ENCODE data around the gene STX12. TPM values are rescaled to one million over a fixed set of nuclear protein-coding genes. Genes with fewer than 3 reads are reported as not detected.

STX12 gene
- total RNA-seq, 1 experiment from 2014 or later: 9.9 TPM

DNA sequence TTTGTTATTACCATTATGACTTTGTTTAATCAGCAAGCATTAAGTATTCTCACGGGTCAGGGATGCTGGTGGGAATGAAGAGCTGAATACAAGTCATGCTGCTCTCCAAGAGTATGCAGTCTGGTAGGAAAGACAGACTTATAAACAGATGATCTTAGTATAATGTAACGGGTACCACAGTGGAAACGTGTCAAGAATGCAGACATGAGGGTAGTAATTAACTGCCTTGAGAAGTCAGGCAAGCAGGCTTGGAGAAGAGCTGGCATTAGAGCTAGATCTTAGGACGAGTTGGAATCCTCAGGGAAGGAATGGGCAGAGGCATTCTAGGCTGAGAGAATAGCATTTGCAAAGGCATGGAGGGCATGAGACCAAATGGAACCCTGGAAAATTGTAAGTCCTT lies 27.6 kb upstream of the STX12 start:
- Histone ChIP-seq H3K56ac (ENCODE audit: insufficient read length, low read depth, low read length) (no peak overlapping the region), H3K27ac (ENCODE audit: insufficient read length, low read depth, low read length) (no peak overlapping the region), H3K23me2 (ENCODE audit: insufficient read length, low read depth, low read length, poor library complexity, severe bottlenecking) (no peaks in the 10 kb centered on the region), H4K91ac (ENCODE audit: insufficient read length, low read depth, low read length) (no peak overlapping the region), H2BK120ac (ENCODE audit: low read depth, low read length, poor library complexity, severe bottlenecking) (no peak overlapping the region), H2BK12ac (ENCODE audit: insufficient read length, low read depth, low read length) (no peak overlapping the region), H3K4ac (ENCODE audit: low read depth, low read length) (no peak overlapping the region), H3K27me3 (ENCODE audit: insufficient read depth, low read length) (no peaks in the 10 kb centered on the region), H4K8ac (replicated peaks; ENCODE audit: insufficient read length, low read depth, low read length) (no peak overlapping the region), H3K23ac (ENCODE audit: insufficient read length, low read depth, low read length) (no peak overlapping the region), H3K79me1 (ENCODE audit: insufficient read depth, low read depth, low read length, poor library complexity, severe bottlenecking) (no peaks in the 10 kb centered on the region), H3K18ac (ENCODE audit: insufficient read length, low read depth, low read length) (no peak overlapping the region), H2AFZ (ENCODE audit: low read length) (no peak overlapping the region), H2BK15ac (ENCODE audit: low read depth, low read length) (no peak overlapping the region), H2BK20ac (ENCODE audit: low read depth, low read length, poor library complexity, severe bottlenecking) (no peak overlapping the region), H3K9ac (ENCODE audit: extremely low read depth, insufficient read length, low read length) (no peak overlapping the region), H3K79me2 (ENCODE audit: insufficient read depth, low read length) (no peaks in the 10 kb centered on the region), H3K4me1 (ENCODE audit: insufficient read depth, low read length) (no peaks in the 10 kb centered on the region), H3T11ph (ENCODE audit: low read length) (no peak overlapping the region), H4K20me1 (ENCODE audit: control insufficient read depth, insufficient read depth, insufficient read length) (no peaks in the 10 kb centered on the region), H3K14ac (ENCODE audit: insufficient read depth, low read length) (no peak overlapping the region), H2BK5ac (ENCODE audit: insufficient read length, low read length) (no peak overlapping the region), H2AK5ac (ENCODE audit: insufficient read length, low read length) (no peak overlapping the region), H3K9me3 (ENCODE audit: control insufficient read depth, low read depth, low read length) (no peaks in the 10 kb centered on the region), H3K4me2 (ENCODE audit: insufficient read depth, insufficient read length, low read length) (no peak overlapping the region), H4K5ac (ENCODE audit: insufficient read length, low read depth, low read length) (no peak overlapping the region)
- Mint-ChIP-seq H3K4me3 (no peak overlapping the region), H3K9me3 (no peaks in the 10 kb centered on the region), H3K4me1 (no peaks in the 10 kb centered on the region), H3K36me3 (ENCODE audit: insufficient read depth in 1 of 3, low read depth in 3 of 3) (peaks cover 8 to 36% (median 28%) of the 10 kb centered on the region in 3 experiments; a peak in 6 of 7 replicates), H3K27ac (no peak overlapping the region), H3K27me3 (ENCODE audit: low read depth) (no peaks in the 10 kb centered on the region)
- no peak for DNase-seq
- no CpG with 5 or more reads among the region's 4 CpGs for WGBS (ENCODE audit: extremely low coverage, insufficient read length, low lambda C conversion rate)
- TF ChIP-seq, protein P1, sequence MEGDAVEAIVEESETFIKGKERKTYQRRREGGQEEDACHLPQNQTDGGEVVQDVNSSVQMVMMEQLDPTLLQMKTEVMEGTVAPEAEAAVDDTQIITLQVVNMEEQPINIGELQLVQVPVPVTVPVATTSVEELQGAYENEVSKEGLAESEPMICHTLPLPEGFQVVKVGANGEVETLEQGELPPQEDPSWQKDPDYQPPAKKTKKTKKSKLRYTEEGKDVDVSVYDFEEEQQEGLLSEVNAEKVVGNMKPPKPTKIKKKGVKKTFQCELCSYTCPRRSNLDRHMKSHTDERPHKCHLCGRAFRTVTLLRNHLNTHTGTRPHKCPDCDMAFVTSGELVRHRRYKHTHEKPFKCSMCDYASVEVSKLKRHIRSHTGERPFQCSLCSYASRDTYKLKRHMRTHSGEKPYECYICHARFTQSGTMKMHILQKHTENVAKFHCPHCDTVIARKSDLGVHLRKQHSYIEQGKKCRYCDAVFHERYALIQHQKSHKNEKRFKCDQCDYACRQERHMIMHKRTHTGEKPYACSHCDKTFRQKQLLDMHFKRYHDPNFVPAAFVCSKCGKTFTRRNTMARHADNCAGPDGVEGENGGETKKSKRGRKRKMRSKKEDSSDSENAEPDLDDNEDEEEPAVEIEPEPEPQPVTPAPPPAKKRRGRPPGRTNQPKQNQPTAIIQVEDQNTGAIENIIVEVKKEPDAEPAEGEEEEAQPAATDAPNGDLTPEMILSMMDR (conservative IDR thresholded peaks at IDR 0.05): no peak
